PC-3 (cell line): ENCODE measurements around the gene GPR107. TPM values are rescaled to one million over a fixed set of nuclear protein-coding genes. Genes with fewer than 3 reads are reported as not detected.

Experiments
- ATAC-seq: fragments of 200-7000 bp; cut with Tn5 transposase; 2 replicates; pipeline ENCODE4 v1.9.1; 2020; ENCODE audit warnings: mild to moderate bottlenecking, moderate library complexity
- BruUV-seq: library from RNA; stranded (reverse); fragments of 400-500 nt; replicated peaks from 2 replicates; lab custom pipeline; 2021; lab: Mats Ljungman, UMichigan
- CTCF ChIA-PET: fragments of 300-600 bp; sonication (Branson Sonifier 250); formaldehyde crosslinking; loops from one replicate; lab custom pipeline; 2022; ENCODE audit warnings: antibody characterized with exemption; lab: Charles Lee
- POLR2A ChIA-PET: fragments of 300-600 bp; sonication (Branson Sonifier 250); formaldehyde crosslinking; loops from one replicate; lab custom pipeline; 2022; ENCODE audit warnings: antibody characterized with exemption; ENCODE audit not compliant: unreplicated experiment; lab: Charles Lee
- DNase-seq: peaks from one replicate; pipeline ENCODE4 v3.0.0-alpha.2; 2015
- H2AFZ ChIP-seq: fragments of 300-600 bp; sonication (generic); 2 replicates; pipeline ENCODE4 v1.6.0; 2016; ENCODE audit warnings: antibody characterized with exemption, low read length
- H3F3A ChIP-seq: fragments of 300-600 bp; sonication (generic); one replicate; pipeline ENCODE4 v1.6.0; 2017; ENCODE audit warnings: antibody characterized with exemption, low read length, control low read depth, mild to moderate bottlenecking; ENCODE audit not compliant: unreplicated experiment
- H3K27ac ChIP-seq: fragments of 300-600 bp; sonication (generic); 2 replicates; pipeline ENCODE4 v1.5.1; 2016; ENCODE audit warnings: mild to moderate bottlenecking, low read length
- H3K27me3 ChIP-seq: fragments of 300-600 bp; sonication (generic); 2 replicates; pipeline ENCODE4 v1.6.1; 2016; ENCODE audit warnings: low read length, mixed read lengths
- H3K36me3 ChIP-seq: fragments of 300-600 bp; sonication (generic); 2 replicates; pipeline ENCODE4 v1.6.1; 2016; ENCODE audit warnings: low read depth, mixed run types, low read length, mixed read lengths
- H3K4me1 ChIP-seq: fragments of 300-600 bp; sonication (generic); 2 replicates; pipeline ENCODE4 v1.5.1; 2016; ENCODE audit warnings: low read length; ENCODE audit not compliant: insufficient read depth
- H3K4me2 ChIP-seq: fragments of 300-600 bp; sonication (generic); 2 replicates; pipeline ENCODE4 v1.6.0; 2016; ENCODE audit warnings: low read length
- H3K4me3 ChIP-seq: fragments of 300-600 bp; sonication (generic); 2 replicates; pipeline ENCODE4 v1.5.1; 2016; ENCODE audit warnings: mild to moderate bottlenecking, low read length, mixed read lengths
- H3K79me2 ChIP-seq: fragments of 300-600 bp; sonication (generic); 2 replicates; pipeline ENCODE4 v1.6.1; 2017; ENCODE audit warnings: low read length, mixed read lengths
- H3K9ac ChIP-seq: fragments of 300-600 bp; sonication (generic); 2 replicates; pipeline ENCODE4 v1.6.0; 2016; ENCODE audit warnings: mild to moderate bottlenecking, low read length
- H3K9me2 ChIP-seq: fragments of 300-600 bp; sonication (generic); replicated peaks from 2 replicates; pipeline ENCODE4 v1.6.1; 2016; ENCODE audit warnings: mixed run types, low read length, mixed read lengths
- H3K9me3 ChIP-seq: fragments of 300-600 bp; sonication (generic); 2 replicates; pipeline ENCODE4 v1.6.1; 2016; ENCODE audit warnings: low read length, mixed read lengths
- H4K20me1 ChIP-seq: fragments of 300-600 bp; sonication (generic); 2 replicates; pipeline ENCODE4 v1.6.1; 2016; ENCODE audit warnings: low read length, mixed read lengths
- EZH2 ChIP-seq: fragments of 300-600 bp; sonication (generic); IDR thresholded peaks from one replicate; pipeline ENCODE4 v1.6.1; 2017; ENCODE audit warnings: antibody characterized with exemption, mild to moderate bottlenecking, low read length; ENCODE audit not compliant: unreplicated experiment
- EZH2phosphoT487 ChIP-seq: fragments of 300-600 bp; sonication (generic); IDR thresholded peaks from 2 replicates; pipeline ENCODE4 v1.6.1; 2018; ENCODE audit warnings: mild to moderate bottlenecking, antibody characterized with exemption, low read length, borderline replicate concordance
- intact Hi-C: fragments of 100-400 bp; cut with micrococcal nuclease; formaldehyde crosslinking; loops from 2 replicates; pipeline ENCODE4 v1.9.0; 2023
- total RNA-seq: library from RNA; depleted of rRNA; stranded (reverse); fragments of >200 nt; gene quantifications from 2 replicates; pipeline ENCODE4 v1.2.3, GENCODE V29; 2014
- TF ChIP-seq, protein P1 (sequence below): fragments of 300-600 bp; sonication (generic); conservative IDR thresholded peaks from 2 replicates; pipeline ENCODE4 v1.5.1; 2017; ENCODE audit warnings: antibody characterized with exemption, low read depth, mild to moderate bottlenecking, low read length

The GPR107 gene
- total RNA-seq, 1 experiment from 2014 or later = 11.4 TPM

DNA sequence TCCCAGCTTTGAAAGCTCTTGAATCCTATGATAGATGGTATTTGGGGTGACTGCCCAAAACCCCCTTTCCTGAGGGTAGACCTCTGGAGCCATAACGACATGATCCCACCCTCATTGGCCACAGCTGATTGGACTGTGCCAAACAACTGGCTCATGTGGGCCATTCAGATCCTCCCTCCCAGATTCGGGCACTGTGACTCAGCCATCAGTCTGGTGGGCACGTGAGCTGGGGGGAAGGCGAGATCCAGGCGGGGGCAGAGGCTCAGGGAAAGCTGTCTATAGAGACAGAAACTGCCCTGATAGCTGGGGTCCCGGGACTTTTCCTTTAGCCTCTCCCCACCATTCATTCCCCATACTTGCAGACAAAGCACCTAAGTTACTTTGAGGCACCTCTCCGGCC is 103.4 kb downstream of the GPR107 start:
- no peak for ATAC-seq
- ChIA-PET POLR2A (no interaction called here), CTCF (no interaction called here)
- BruUV-seq = no TSS peak
- Histone ChIP-seq H3K4me3 (no peak overlapping the region), H2AFZ (no peak overlapping the region), H3K79me2 (no peaks in the 10 kb centered on the region), H3K4me1 (no peaks in the 10 kb centered on the region), H3K27ac (no peak overlapping the region), H3K9me3 (no peaks in the 10 kb centered on the region), H3K36me3 (no peaks in the 10 kb centered on the region), H4K20me1 (no peaks in the 10 kb centered on the region), H3K27me3 (no peaks in the 10 kb centered on the region), H3K9me2 (no peaks in the 10 kb centered on the region), H3K9ac (no peak overlapping the region), H3F3A (no peaks in the 10 kb centered on the region), H3K4me2 (no peak overlapping the region)
- intact Hi-C loops = no loop called here
- TF ChIP-seq EZH2 (no peak), EZH2phosphoT487 (no peak)
- TF ChIP-seq, protein P1, sequence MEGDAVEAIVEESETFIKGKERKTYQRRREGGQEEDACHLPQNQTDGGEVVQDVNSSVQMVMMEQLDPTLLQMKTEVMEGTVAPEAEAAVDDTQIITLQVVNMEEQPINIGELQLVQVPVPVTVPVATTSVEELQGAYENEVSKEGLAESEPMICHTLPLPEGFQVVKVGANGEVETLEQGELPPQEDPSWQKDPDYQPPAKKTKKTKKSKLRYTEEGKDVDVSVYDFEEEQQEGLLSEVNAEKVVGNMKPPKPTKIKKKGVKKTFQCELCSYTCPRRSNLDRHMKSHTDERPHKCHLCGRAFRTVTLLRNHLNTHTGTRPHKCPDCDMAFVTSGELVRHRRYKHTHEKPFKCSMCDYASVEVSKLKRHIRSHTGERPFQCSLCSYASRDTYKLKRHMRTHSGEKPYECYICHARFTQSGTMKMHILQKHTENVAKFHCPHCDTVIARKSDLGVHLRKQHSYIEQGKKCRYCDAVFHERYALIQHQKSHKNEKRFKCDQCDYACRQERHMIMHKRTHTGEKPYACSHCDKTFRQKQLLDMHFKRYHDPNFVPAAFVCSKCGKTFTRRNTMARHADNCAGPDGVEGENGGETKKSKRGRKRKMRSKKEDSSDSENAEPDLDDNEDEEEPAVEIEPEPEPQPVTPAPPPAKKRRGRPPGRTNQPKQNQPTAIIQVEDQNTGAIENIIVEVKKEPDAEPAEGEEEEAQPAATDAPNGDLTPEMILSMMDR = no peak
- no peak for DNase-seq

- no TSS peak for BruUV-seq
- ATAC-seq (no peak), DNase-seq (no peak)
- Histone ChIP-seq H3K9me3 (no peaks in the 10 kb centered on the region), H3K79me2 (no peaks in the 10 kb centered on the region), H4K20me1 (no peaks in the 10 kb centered on the region), H3K4me1 (no peaks in the 10 kb centered on the region), H3K4me2 (no peak overlapping the region), H3K27me3 (no peaks in the 10 kb centered on the region), H3K27ac (no peak overlapping the region), H3K9me2 (no peaks in the 10 kb centered on the region), H3K9ac (no peak overlapping the region), H3K4me3 (no peak overlapping the region), H2AFZ (no peak overlapping the region), H3K36me3 (no peaks in the 10 kb centered on the region), H3F3A (no peaks in the 10 kb centered on the region)
- TF ChIP-seq EZH2 (no peak), EZH2phosphoT487 (no peak)
- TF ChIP-seq, protein P1 = no peak
- intact Hi-C loops = no loop called here
- ChIA-PET POLR2A (no interaction called here), CTCF (no interaction called here)
Measured at GRCh38 chr9:130158001-130158400, 104.3 kb downstream of the GPR107 start.

GRCh38 chr9:130159057-130159456 is 105.4 kb downstream of the GPR107 start:
- H3K4me2 ChIP-seq = no peak overlapping the region
- H3K4me3 ChIP-seq = no peak overlapping the region
- CTCF ChIA-PET = no interaction called here
- no peak overlapping the region for H3K27ac ChIP-seq
- DNase-seq = no peak
- TF ChIP-seq, protein P1 = no peak
- TF ChIP-seq EZH2phosphoT487 = no peak
- TF ChIP-seq EZH2 = no peak
- no peaks in the 10 kb centered on the region for H3K79me2 ChIP-seq
- POLR2A ChIA-PET = no interaction called here
- no peaks in the 10 kb centered on the region for H3K27me3 ChIP-seq
- H3K9me2 ChIP-seq = no peaks in the 10 kb centered on the region
- no peaks in the 10 kb centered on the region for H3K4me1 ChIP-seq
- H3K9ac ChIP-seq = no peak overlapping the region
- no peak for ATAC-seq
- no peaks in the 10 kb centered on the region for H4K20me1 ChIP-seq
- no TSS peak for BruUV-seq
- intact Hi-C loops = no loop called here
- H3F3A ChIP-seq = no peaks in the 10 kb centered on the region
- H3K36me3 ChIP-seq = no peaks in the 10 kb centered on the region
- no peak overlapping the region for H2AFZ ChIP-seq
- H3K9me3 ChIP-seq = no peaks in the 10 kb centered on the region
